ENCODE results near the gene CEMIP2. TPM values are rescaled to one million over a fixed set of nuclear protein-coding genes. Genes with fewer than 3 reads are reported as not detected.

CEMIP2 gene
- total RNA-seq, 8 experiments from 2014 or later: 31.1 to 188 (median 52.2) TPM

DNA sequence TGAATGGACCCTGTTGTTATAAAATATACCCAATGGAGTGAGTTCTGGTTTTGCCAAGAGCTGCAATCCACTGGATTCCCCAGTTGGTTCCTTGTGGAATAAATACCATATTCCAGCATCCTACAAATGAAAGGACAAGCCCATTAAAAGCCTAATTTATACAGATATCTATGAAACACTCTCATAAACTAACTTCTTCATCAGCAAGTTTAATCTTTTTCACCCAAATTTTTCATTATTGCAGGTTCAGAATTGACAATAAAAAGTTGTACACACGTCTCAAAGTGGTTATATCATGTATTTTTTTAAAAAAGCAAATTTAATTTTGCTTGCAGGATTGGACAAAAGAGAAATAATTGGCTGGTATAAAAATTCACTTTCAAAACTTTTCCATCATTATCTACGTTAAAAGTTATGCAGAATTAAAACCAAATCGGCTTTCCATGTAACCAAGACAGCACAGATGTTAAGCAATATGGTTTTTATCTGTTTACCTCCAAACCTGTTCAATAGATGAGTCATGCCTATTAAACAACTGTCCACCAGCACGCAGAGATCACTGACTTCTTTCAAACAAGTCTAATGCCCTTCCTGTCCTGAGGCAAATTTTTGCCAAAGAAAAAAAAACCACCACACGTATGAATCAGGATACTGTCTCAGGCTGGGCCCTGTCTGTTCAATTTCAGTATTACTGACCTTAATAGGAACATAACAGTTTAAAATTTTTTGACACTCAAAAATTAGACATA lies 42.5 kb downstream of the CEMIP2 start:
- Histone ChIP-seq H3K4me1 (replicated peaks in 1 of 2) (no peaks in the 10 kb centered on the region), H3K27ac (no peak overlapping the region), H3K4me3 (no peak overlapping the region)
- WGBS, 10 experiments: 50 to 100% (median 73%) methylated on average over 1 to 5 of the region's 5 CpGs; no CpG with 5 or more reads in 3 of the 10 experiments
- peak in 3 of 8 experiments; percentile 23 to 64 (median 38) for ATAC-seq (replicated peaks in 6 of 8)
- in situ Hi-C loops (cut with MboI; ENCODE audit: low pct_unique_long_range_greater_than_20kb in 2 of 9, low sequenced_read_pairs in 9 of 9, unreplicated experiment in 9 of 9): no loop called here

DNA sequence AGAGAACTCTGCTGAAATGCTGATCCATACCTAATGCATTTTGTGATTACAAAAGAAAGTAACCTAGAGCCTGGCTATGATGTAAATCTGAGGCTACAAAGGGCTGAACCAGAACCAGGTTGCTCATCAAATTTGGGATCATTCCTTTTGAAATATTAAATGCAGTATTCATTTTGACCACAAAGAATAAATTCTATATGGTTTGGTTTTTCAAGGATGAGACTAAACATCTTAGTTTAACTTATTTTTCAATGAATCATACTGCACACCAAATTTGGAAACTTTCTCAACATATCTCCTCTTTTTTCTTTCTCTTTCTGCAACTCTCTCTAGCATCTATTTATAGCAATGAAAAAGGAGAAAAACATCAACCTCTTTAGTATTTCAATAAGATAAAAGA lies 46.5 kb downstream of the CEMIP2 start:
- H3K4me3 ChIP-seq: no peak overlapping the region
- no peak overlapping the region for H3K27ac ChIP-seq
- in situ Hi-C loops (cut with MboI; ENCODE audit: low pct_unique_long_range_greater_than_20kb in 2 of 9, low sequenced_read_pairs in 9 of 9, unreplicated experiment in 9 of 9): no loop called here
- H3K4me1 ChIP-seq (replicated peaks in 1 of 2): no peaks in the 10 kb centered on the region
- no peak for ATAC-seq (replicated peaks in 6 of 8)

DNA sequence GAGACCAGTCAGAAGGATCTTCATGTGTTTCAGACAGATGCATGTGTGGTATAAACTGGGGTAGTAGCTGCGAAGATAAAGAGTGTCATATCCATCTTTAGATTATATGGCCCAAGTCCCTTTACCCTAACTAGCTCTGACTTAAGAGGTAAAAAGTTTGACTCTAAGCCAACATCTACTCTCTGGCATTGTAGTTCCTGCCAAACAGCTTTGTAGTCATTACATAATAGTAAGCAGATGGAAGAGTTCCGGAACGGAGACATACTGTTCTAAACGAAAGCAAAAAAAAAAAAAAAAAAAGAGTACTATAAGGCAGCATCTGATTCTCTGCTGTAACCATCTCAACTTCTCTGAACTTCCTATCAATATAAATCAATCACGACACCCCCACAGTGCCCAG lies 48.8 kb downstream of the CEMIP2 start:
- Histone ChIP-seq H3K4me1 (replicated peaks in 1 of 2) (no peaks in the 10 kb centered on the region), H3K27ac (no peak overlapping the region), H3K4me3 (no peak overlapping the region)
- 20 to 98% (median 94%) methylated on average over 1 to 5 of the region's 5 CpGs; no CpG with 5 or more reads in 1 of the 10 experiments for WGBS, 10 experiments
- ATAC-seq (replicated peaks in 6 of 8): peak in 1 of 8 experiments; percentile 33
- in situ Hi-C loops (cut with MboI; ENCODE audit: low pct_unique_long_range_greater_than_20kb in 2 of 9, low sequenced_read_pairs in 9 of 9, unreplicated experiment in 9 of 9): no loop called here

DNA sequence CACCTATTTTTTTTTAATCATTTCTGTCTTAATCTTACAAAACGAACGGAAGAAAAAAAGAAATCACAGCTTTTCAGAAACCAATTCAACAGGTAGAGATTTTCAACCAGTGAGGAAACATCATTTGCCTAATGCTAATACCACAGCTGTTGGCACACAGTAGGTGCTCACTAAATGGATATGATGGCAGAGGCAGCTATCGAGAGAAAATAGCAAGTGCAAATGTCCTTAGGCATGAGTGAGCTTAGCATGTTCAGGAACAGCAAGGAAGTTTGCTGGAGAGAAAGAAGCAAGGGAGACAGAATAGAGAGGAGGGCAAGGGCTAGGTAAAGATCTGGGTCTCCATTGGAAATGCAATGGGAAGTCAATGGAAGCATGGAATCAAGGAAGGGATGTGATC lies 49.2 kb downstream of the CEMIP2 start:
- Histone ChIP-seq H3K4me3 (no peak overlapping the region), H3K27ac (no peak overlapping the region), H3K4me1 (replicated peaks in 1 of 2) (no peaks in the 10 kb centered on the region)
- 72 to 100% (median 91%) methylated on average over 1 to 3 of the region's 3 CpGs for WGBS, 10 experiments
- in situ Hi-C loops (cut with MboI; ENCODE audit: low pct_unique_long_range_greater_than_20kb in 2 of 9, low sequenced_read_pairs in 9 of 9, unreplicated experiment in 9 of 9): no loop called here
- ATAC-seq (replicated peaks in 6 of 8): no peak

DNA sequence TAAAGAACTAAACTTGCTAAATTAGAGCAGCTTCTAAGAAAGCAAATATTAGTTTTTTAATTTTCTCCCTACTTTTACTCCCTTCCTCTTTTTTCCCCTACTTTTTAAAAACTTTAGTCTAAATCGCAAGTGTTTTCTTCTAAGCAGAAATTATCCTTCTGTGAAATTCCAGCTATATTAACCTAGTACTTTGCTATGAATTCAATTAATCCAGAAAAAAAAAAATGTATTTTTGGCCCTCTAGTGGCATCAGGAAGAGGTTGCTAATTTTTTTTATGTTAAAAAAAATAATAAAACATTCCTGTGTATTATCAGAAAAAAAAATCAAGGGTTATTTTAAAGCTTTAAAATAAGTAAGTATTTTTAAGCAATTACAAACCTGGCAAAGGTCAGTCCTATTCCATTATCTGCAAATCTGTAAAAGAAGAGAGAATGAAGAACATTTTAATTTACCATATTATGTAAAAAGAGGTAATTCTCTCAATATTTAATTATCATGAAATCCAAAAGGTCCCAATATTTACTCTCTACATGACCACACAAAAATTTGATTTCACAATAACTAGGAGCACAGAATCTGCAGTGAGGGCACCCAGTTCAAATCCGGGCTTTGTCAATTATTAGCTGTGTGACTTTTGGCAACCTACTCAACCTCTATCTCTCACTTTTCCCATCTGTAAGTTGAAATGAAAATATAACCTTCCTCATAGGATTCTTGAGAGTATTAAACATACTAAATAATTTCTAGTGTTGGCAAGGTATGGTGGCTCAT lies 52.0 kb downstream of the CEMIP2 start:
- in situ Hi-C loops (cut with MboI; ENCODE audit: low pct_unique_long_range_greater_than_20kb in 2 of 9, low sequenced_read_pairs in 9 of 9, unreplicated experiment in 9 of 9): no loop called here
- Histone ChIP-seq H3K4me3 (no peak overlapping the region), H3K27ac (no peak overlapping the region), H3K4me1 (replicated peaks in 1 of 2) (no peaks in the 10 kb centered on the region)
- ATAC-seq (replicated peaks in 6 of 8): no peak
- 58 to 100% (median 90%) methylated on average over 1 to 2 of the region's 2 CpGs; no CpG with 5 or more reads in 1 of the 10 experiments for WGBS, 10 experiments

DNA sequence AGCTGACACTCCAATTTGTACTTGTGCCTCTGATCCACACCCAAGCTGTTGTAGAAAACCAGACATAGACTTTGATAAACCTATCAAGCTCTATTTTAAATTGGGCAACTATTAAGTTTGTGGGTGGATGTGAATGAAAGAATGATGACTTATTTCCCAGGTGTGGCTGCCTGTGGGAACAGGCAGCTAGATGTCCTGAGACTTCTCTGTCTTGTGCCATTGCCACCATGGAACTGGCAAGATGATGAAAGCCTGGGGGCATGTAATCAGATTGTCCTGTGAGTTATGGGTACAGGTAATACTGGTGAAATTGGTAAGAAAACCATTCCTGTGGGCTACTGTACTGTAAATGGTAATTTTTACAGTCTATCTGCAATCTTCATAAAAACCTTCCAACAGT lies 57.5 kb downstream of the CEMIP2 start:
- in situ Hi-C loops (cut with MboI; ENCODE audit: low pct_unique_long_range_greater_than_20kb in 2 of 9, low sequenced_read_pairs in 9 of 9, unreplicated experiment in 9 of 9): no loop called here
- no peaks in the 10 kb centered on the region for H3K4me1 ChIP-seq (replicated peaks in 1 of 2)
- H3K27ac ChIP-seq: no peak overlapping the region
- no peak overlapping the region for H3K4me3 ChIP-seq
- ATAC-seq (replicated peaks in 6 of 8): no peak

DNA sequence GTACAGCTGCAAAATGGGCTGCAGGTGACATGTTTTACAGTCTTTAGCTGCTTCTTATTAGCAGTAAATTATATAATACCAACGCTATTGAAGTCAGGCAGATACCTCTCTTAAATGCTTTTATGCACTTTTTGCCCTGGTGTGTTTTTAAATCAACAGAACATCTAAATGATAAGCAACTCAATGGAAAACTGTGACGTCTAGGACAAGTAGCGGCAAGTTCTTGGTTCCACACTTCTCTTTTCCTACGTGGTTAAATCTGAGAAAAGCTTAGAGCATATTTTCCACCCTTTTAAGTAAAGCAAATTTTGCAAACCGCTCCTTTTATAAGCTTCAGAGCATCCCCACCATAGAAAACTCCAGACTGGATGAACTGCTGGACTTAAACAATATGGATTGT lies 58.1 kb downstream of the CEMIP2 start:
- 74 to 100% (median 86%) methylated on average over 1 to 5 of the region's 5 CpGs; no CpG with 5 or more reads in 1 of the 10 experiments for WGBS, 10 experiments
- in situ Hi-C loops (cut with MboI; ENCODE audit: low pct_unique_long_range_greater_than_20kb in 2 of 9, low sequenced_read_pairs in 9 of 9, unreplicated experiment in 9 of 9): no loop called here
- no peak for ATAC-seq (replicated peaks in 6 of 8)

DNA sequence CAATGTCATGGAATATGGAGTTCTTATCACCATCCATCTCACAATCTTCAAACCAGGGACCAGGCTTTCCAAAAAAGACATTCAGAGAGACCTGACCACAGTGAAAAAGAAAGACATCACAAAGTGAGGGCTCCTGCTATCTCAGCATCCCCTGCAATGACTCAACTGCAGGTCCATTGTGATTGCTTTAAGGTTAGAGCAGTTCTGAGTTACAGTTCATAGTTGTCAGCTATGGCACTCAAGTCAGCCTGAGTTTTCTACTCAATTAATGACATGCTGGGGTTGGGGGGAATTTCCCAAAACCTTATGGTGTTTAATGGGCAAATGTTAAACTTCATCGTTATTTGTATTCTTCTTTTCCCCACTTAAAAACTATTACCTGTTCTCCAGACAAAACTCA lies 58.9 kb downstream of the CEMIP2 start:
- Histone ChIP-seq H3K4me1 (replicated peaks in 1 of 2) (no peaks in the 10 kb centered on the region), H3K27ac (no peak overlapping the region), H3K4me3 (no peak overlapping the region)
- in situ Hi-C loops (cut with MboI; ENCODE audit: low pct_unique_long_range_greater_than_20kb in 2 of 9, low sequenced_read_pairs in 9 of 9, unreplicated experiment in 9 of 9): no loop called here
- ATAC-seq (replicated peaks in 6 of 8): no peak
- 89 to 100% (median 100%) methylated on average over 1 of the region's 1 CpG; no CpG with 5 or more reads in 5 of the 10 experiments for WGBS, 10 experiments

More for the DNA sequence above, 58.1 kb downstream of the CEMIP2 start:
- H3K4me3 ChIP-seq: no peak overlapping the region
- H3K27ac ChIP-seq: no peak overlapping the region
- H3K4me1 ChIP-seq (replicated peaks in 1 of 2): no peaks in the 10 kb centered on the region

DNA sequence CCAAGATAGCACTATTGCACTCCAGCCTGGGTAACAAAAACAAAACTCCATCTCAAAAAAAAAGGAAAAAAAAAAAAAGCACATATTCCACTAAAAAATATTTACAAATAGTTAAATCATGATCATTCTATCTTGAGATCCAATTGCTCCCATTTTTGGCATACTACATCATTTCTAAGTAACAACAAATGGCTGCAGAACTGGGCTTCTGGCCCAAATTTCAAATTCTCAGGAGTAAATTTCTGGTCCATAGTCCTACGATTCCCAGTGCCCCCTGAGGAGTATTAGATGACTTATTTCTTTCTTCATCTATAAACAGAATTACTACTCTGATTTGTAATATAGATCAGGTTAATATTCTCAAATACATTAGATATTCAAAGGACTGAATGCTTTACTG lies 62.1 kb downstream of the CEMIP2 start:
- in situ Hi-C loops (cut with MboI; ENCODE audit: low pct_unique_long_range_greater_than_20kb in 2 of 9, low sequenced_read_pairs in 9 of 9, unreplicated experiment in 9 of 9): no loop called here
- Histone ChIP-seq H3K4me3 (no peak overlapping the region), H3K27ac (no peak overlapping the region), H3K4me1 (replicated peaks in 1 of 2) (no peaks in the 10 kb centered on the region)
- ATAC-seq (replicated peaks in 6 of 8): no peak
- WGBS, 10 experiments: 44 to 100% (median 90%) methylated on average over 1 of the region's 1 CpG; no CpG with 5 or more reads in 2 of the 10 experiments

DNA sequence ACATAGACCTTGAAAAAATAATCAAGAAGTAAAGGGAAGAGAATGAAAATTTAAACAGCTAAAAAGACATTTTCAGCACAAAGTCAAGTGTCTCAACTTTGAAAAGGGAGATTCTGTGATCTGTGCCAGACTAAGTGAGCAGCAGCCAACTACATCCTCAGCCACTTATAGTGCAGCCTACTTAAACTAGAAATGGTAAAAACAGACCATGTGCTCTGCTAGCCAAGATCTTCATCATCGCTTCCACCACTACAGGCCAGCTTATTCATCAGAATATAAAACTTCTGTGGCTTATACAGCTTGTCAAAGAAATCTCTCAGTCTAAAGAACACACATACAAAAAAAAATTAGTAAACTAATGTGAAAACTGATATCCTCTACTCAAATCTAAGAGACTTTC lies 63.5 kb downstream of the CEMIP2 start:
- Histone ChIP-seq H3K4me1 (replicated peaks in 1 of 2) (no peaks in the 10 kb centered on the region), H3K4me3 (no peak overlapping the region), H3K27ac (no peak overlapping the region)
- WGBS, 10 experiments: 71 to 100% (median 100%) methylated on average over 1 of the region's 1 CpG; no CpG with 5 or more reads in 5 of the 10 experiments
- in situ Hi-C loops (cut with MboI; ENCODE audit: low pct_unique_long_range_greater_than_20kb in 2 of 9, low sequenced_read_pairs in 9 of 9, unreplicated experiment in 9 of 9): no loop called here
- no peak for ATAC-seq (replicated peaks in 6 of 8)

DNA sequence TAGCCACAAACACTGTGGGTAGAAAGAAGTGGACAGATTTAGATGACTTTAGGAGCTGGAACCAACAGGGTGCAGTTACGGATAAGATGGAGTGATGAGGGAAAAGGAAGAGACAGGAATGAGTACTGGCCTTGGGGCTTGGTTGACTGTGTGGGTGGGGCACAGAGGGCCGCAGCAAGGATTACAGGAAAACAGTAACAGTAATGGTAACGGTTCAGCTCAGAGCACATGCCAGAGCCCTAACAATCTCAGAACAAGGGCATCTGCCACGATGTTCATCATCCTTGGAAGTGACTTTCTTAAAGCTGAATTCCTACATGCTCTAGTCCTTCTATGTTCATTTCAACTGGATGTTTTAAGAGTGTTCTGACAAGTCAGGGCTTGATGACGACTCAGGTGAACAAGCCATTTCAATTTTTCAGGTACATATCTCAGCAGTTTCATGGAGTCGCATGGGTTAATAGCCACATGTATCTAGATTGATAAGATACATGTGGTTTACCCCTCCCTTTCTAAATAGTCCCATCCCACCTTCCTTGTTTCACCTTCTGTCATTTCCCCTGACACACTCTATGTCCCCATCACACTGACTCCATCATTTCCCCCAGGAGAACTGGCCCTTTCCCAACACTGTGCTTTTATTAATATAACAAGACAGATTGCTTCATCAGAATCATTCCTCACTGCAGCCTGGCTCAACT lies 65.0 kb downstream of the CEMIP2 start:
- ATAC-seq (replicated peaks in 6 of 8): peak in 1 of 8 experiments; percentile 31
- Histone ChIP-seq H3K4me3 (no peak overlapping the region), H3K4me1 (replicated peaks in 1 of 2) (no peaks in the 10 kb centered on the region), H3K27ac (no peak overlapping the region)
- WGBS, 10 experiments: 60 to 100% (median 97%) methylated on average over 1 to 5 of the region's 6 CpGs; no CpG with 5 or more reads in 1 of the 10 experiments
- in situ Hi-C loops (cut with MboI; ENCODE audit: low pct_unique_long_range_greater_than_20kb in 2 of 9, low sequenced_read_pairs in 9 of 9, unreplicated experiment in 9 of 9): no loop called here

DNA sequence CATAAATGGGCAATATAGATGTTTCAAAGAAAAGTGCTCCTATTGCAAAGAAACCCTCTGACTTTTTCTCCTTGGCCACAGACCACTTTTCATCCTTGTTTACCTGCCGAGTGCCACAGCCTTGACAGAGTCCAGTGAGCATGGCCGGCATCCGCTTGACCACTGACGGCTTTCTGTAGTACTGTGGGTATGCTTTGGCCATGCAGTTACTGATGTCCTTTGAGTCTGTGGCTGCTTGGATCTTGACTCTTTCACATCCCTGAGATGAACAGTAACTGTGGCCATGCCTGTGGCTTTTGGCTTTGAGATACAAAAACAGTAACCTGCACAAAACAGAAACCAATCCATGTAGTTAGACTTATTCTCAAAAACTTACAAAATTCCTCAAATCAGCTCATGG lies 70.4 kb downstream of the CEMIP2 start:
- H3K27ac ChIP-seq: no peak overlapping the region
- H3K4me1 ChIP-seq (replicated peaks in 1 of 2): no peaks in the 10 kb centered on the region
- in situ Hi-C loops (cut with MboI; ENCODE audit: low pct_unique_long_range_greater_than_20kb in 2 of 9, low sequenced_read_pairs in 9 of 9, unreplicated experiment in 9 of 9): no loop called here
- 87 to 100% (median 100%) methylated on average over 1 to 4 of the region's 4 CpGs; no CpG with 5 or more reads in 3 of the 10 experiments for whole genome bisulfite sequencing, 10 experiments
- no peak for ATAC-seq (replicated peaks in 6 of 8)
- no peak overlapping the region for H3K4me3 ChIP-seq

DNA sequence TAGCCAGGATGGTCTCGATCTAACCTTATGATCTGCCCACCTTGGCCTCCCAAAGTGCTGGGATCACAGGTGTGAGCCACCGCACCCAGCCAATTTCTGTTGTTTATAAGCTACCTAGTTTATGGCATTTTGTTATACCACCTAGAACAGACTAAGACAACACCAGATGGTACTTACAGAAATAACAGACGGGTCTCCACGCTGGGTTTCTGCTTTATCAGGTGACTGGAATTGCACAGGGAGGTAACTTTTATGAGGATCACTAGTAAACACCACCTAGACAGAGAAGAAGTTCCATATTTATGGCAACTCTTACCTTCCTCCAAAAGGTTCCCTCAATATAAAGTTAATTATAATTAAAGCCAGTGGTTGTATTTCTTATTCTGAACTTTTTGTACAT lies 74.0 kb downstream of the CEMIP2 start:
- Histone ChIP-seq H3K27ac (no peak overlapping the region), H3K4me1 (replicated peaks in 1 of 2) (no peaks in the 10 kb centered on the region), H3K4me3 (no peak overlapping the region)
- no peak for ATAC-seq (replicated peaks in 6 of 8)
- WGBS, 10 experiments: 94 to 100% (median 100%) methylated on average over 1 to 3 of the region's 4 CpGs; no CpG with 5 or more reads in 3 of the 10 experiments
- in situ Hi-C loops (cut with MboI; ENCODE audit: low pct_unique_long_range_greater_than_20kb in 2 of 9, low sequenced_read_pairs in 9 of 9, unreplicated experiment in 9 of 9): no loop called here

Measured in motor neuron (in vitro differentiated cells).